OCI-LY7 (cell line): ENCODE data around the gene ZNF513.

Experiments
- CTCF ChIP-seq: fragments of 200-600 bp; sonication (generic); conservative IDR thresholded peaks from 2 replicates; pipeline ENCODE4 v1.5.1; 2014; ENCODE audit warnings: mild to moderate bottlenecking, antibody characterized with exemption, low read length, moderate library complexity, mixed read lengths
- EZH2phosphoT487 ChIP-seq: fragments of 200-600 bp; sonication (generic); IDR thresholded peaks from 2 replicates; pipeline ENCODE4 v1.6.1; 2018; ENCODE audit warnings: low read depth, borderline replicate concordance, mild to moderate bottlenecking, mixed run types, antibody characterized with exemption, low read length, moderate library complexity, mixed read lengths

GRCh38 chr2:27422958-27423357, 42.4 kb upstream of the ZNF513 start:
- TF ChIP-seq CTCF (no peak), EZH2phosphoT487 (no peak)
